Subcutaneous abdominal adipose tissue (tissue), 5 donors: Measurements from ENCODE around the gene CYSTM1.

Experiments
- H3K27ac ChIP-seq: one replicate; pipeline ENCODE4 v1.7.0; 2013; ENCODE audit warnings: low read depth, mild to moderate bottlenecking, inconsistent platforms, low read length, moderate library complexity
- H3K27me3 ChIP-seq, 5 donors: one replicate each; pipeline ENCODE4 v1.7.0; 2013; ENCODE audit warnings: low read length in 5 of 5, inconsistent platforms in 1 of 5; ENCODE audit not compliant: control insufficient read depth in 5 of 5, insufficient read depth in 4 of 5
- H3K36me3 ChIP-seq, 5 donors: one replicate each; pipeline ENCODE4 v1.7.0; 2013; ENCODE audit warnings: low read length in 5 of 5; ENCODE audit not compliant: control insufficient read depth in 5 of 5, insufficient read depth in 5 of 5
- H3K4me1 ChIP-seq, 5 donors: one replicate each; pipeline ENCODE4 v1.7.0; 2013; ENCODE audit warnings: low read length in 5 of 5, mild to moderate bottlenecking in 3 of 5, moderate library complexity in 1 of 5; ENCODE audit not compliant: control insufficient read depth in 5 of 5, insufficient read depth in 5 of 5
- H3K4me3 ChIP-seq, 5 donors: one replicate each; pipeline ENCODE4 v1.7.0; 2013; ENCODE audit warnings: low read length in 5 of 5, low read depth in 1 of 5
- H3K9ac ChIP-seq, 5 donors: one replicate each; pipeline ENCODE4 v1.7.0; 2013; ENCODE audit warnings: low read length in 5 of 5, mild to moderate bottlenecking in 4 of 5, moderate library complexity in 3 of 5
- H3K9me3 ChIP-seq, 5 donors: one replicate each; pipeline ENCODE4 v1.7.0; 2013; ENCODE audit warnings: low read length in 5 of 5; ENCODE audit not compliant: control insufficient read depth in 5 of 5
- donor health status: healthy.
- donor health status: healthy.
- donor health status: healthy.
- donor health status: healthy.
- donor health status: healthy.

The CYSTM1 gene

DNA sequence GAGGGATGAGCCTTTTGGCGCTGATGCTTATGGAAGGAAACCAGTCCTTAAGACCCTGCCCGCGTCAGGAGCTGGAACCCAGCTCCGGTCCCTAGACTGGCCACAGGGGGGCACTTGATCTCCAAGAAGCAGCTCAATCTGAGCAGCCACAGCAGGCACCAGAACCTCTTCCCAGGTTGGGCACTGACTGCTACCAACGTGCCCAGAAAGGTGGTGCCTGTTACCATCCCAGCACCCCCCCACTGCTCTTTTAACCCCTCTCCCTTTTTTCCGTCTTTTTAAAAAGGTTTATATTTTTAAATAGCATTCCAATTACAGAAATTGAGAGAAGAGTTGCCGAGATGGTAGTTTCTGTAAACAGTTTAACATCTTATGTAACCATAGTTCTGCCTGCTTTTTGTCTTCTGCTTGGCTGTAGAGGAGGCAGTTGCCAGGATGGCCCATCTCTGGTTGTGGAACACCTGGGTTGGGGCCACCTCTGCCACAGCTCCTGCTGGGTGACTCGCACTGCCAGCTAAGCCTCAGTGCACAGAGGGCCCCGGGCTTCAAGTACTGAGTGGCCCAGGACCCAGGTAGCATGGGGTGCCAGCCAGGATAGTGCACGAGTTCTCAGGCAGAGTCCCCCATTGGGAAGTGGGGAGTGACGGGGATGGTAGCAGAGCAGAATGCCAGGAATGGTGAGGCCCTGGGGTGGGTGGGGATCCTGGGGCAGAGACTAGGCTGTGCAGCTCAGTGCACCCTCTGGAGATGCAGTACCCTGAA is 65.1 kb downstream of the CYSTM1 start:
- Histone ChIP-seq H3K4me3 (no peak overlapping the region), H3K4me1 (peaks cover 7 to 53% (median 42%) of the 10 kb centered on the region in 5 donors), H3K9me3 (no peaks in the 10 kb centered on the region), H3K27me3 (no peaks in the 10 kb centered on the region), H3K9ac (no peak overlapping the region), H3K36me3 (peaks cover 0 to 11% (median 9%) of the 10 kb centered on the region in 5 donors), H3K27ac (no peak overlapping the region)

DNA sequence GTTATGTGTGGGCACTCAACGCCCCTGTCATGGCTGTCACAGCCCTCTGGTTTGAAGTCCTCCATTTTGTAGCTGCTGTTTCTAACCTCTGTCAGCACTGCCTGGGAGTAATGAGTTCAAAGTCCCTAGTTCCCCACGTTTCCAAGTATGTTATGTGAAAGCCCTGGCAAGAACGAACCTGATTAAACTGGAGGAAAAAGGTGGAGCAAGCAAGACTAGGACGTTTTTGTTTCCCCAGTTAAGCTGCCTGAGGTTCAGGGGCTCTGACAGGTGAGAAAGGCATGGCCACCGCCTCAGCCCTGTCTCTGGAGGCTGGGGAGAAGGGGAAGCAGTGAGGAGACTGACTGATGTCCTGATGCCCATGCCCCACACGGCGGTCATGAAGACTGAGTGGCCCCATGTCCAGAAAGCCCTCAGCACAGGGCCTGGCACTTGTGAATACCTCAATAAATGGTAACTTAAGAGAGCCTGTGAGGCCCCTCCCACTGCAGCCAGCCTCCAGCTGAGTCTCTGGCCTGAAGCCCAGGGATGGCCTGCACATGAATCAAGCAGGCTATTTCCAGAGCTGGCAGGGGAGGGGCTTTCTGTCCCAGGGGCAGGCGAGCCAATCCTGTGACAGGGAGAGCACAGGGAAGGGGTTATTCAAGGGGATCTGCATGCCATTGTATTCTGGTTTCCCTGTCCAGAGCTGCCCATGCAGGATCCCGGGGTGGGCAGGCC is 66.2 kb downstream of the CYSTM1 start:
- Histone ChIP-seq H3K27me3 (no peaks in the 10 kb centered on the region), H3K27ac (peak overlapping the region; percentile 84), H3K4me1 (peaks cover 7 to 61% (median 51%) of the 10 kb centered on the region in 5 donors), H3K36me3 (peaks cover 0 to 17% (median 15%) of the 10 kb centered on the region in 5 donors), H3K9ac (peak overlapping the region in 3 of 5 donors; percentile 30 to 59 (median 50)), H3K4me3 (no peak overlapping the region), H3K9me3 (no peaks in the 10 kb centered on the region)

DNA sequence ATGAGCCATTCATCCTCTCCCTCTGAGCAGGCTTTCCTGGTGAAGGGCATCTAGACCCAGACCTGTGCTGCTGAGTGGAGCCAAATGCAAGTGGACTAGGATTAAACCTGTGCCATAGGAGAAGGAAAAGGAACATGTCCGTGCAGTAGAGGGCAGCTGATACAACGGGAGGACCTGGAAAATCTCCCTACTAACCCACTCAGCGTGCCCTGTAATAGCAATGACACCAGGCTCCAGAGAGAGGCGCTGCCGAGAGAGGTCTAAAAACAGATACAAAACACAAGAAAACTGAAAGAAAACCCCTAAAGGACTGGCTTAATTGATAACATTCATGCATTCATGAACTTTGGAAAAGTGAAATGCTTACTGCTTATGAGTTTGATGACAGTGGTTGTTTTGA is 67.1 kb downstream of the CYSTM1 start:
- Histone ChIP-seq H3K4me3 (no peak overlapping the region), H3K9ac (peak overlapping the region in 3 of 5 donors; percentile 30 to 59 (median 50)), H3K27ac (peak overlapping the region; percentile 84), H3K27me3 (no peaks in the 10 kb centered on the region), H3K4me1 (peaks cover 7 to 61% (median 58%) of the 10 kb centered on the region in 5 donors), H3K36me3 (peaks cover 0 to 19% (median 14%) of the 10 kb centered on the region in 5 donors), H3K9me3 (no peaks in the 10 kb centered on the region)

DNA sequence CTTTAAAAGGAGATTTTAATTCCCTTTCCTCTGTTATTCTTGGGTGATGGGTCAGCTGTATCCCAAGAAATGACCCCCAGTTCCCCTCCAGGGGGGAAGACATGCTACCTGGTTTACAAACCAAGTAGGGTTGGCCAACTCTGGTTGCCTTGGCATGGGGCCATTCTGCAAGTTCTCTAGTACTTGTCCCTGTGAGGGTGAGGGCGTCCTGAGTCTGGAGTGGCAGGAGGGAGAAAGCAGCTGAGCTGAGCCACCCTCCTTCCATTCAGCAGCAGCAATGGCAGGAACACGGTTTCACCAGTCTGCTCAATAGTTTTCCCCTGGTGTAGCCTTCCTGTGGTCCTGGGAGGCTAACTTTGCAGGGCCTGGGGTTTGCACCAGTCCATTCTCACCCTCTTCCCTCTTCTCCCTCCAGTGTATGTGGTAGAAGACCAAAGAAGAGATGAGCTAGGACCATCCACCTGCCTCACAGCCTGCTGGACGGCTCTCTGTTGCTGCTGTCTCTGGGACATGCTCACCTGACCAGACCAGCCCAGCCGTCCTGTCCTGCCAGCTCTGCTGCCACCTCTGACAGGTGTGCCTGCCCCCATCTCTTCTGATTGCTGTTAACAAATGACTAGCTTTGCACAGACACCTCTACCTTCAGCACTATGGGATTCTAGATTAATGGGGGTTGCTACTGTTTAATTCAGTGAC is 68.0 kb downstream of the CYSTM1 start:
- Histone ChIP-seq H3K9ac (no peak overlapping the region), H3K36me3 (peaks cover 0 to 23% (median 14%) of the 10 kb centered on the region in 5 donors), H3K4me1 (peaks cover 7 to 61% (median 58%) of the 10 kb centered on the region in 5 donors), H3K27ac (peak overlapping the region; percentile 84), H3K4me3 (no peak overlapping the region), H3K9me3 (no peaks in the 10 kb centered on the region), H3K27me3 (no peaks in the 10 kb centered on the region)

DNA sequence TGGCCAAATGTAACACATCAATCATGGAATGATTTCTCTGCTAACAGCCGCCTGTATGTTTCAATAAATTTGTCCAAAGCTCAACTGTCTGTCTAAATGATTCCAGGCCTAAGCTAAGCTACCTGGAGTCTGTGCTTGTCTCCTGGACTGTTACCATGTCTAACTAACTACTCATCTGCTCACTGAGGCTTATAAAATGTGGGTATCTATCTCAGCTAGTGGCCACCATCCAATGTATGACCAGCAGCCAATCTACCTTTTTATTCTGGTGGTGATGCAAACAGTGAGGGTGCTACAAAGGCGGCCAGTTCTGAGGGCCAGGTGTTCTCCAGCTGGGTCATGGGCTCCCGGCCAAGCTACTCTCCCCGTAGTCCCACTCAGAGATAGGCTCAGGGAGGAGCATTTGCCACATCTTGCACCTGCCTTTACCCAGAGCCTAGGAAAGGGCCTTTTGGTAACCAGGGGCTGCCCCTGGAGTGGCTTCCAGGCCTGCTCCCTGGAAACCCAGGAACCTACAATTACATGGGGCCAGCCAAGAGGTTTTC is 68.8 kb downstream of the CYSTM1 start:
- Histone ChIP-seq H3K4me3 (no peak overlapping the region), H3K27me3 (no peaks in the 10 kb centered on the region), H3K9ac (no peak overlapping the region), H3K4me1 (peaks cover 7 to 61% (median 59%) of the 10 kb centered on the region in 5 donors), H3K9me3 (no peaks in the 10 kb centered on the region), H3K27ac (no peak overlapping the region), H3K36me3 (peaks cover 0 to 23% (median 14%) of the 10 kb centered on the region in 5 donors)

DNA sequence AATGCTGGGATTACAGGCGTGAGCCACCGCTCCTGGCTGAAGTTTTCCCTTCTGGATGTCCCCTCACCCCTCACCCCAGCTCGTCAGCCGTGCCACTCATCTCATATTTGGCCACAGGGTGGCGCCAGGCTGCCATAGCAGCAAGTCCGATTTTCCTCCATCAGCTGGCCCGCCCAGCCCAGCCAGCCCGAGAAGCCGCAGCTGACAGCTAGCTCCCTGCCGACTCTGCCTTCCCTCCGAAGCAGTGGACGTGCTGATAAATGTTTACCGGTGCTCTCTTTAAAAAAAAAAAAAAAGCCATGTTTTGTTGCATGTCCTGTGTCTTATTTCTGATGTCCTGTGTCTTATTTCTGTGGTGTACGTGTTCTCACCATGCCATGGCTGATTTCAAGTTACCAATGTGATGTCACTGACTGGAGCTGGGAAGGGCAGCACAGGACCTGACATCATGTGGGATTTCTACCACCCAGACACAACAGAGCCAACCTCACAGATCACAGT is 69.6 kb downstream of the CYSTM1 start:
- H3K9ac ChIP-seq: peak overlapping the region in 1 of 5 donors; percentile 18
- H3K36me3 ChIP-seq: peaks cover 0 to 29% (median 18%) of the 10 kb centered on the region in 5 donors
- H3K4me1 ChIP-seq: peaks cover 7 to 61% (median 59%) of the 10 kb centered on the region in 5 donors
- H3K27ac ChIP-seq: no peak overlapping the region
- H3K9me3 ChIP-seq: no peaks in the 10 kb centered on the region
- H3K4me3 ChIP-seq: peak overlapping the region in 1 of 5 donors; percentile 28
- no peaks in the 10 kb centered on the region for H3K27me3 ChIP-seq

DNA sequence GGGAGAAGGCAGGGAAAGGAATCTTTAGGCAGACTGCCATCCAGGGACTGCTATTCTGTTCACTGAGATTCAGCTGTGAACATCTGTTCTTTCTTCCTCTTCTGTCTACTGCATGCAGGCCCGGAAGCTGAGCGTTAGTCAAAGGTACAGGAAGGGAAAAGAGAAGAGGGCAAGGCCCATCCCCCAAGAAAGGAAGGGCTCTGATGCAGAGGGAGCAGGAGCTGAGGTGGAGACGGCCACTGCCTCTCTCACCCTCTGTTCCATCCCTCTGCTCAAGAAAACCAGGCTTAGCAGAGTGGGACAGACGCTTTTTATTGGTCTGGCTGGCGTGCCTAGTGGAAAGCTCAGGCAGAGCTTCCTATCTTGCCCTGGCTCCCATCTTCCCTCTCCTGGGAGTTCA is 70.4 kb downstream of the CYSTM1 start:
- Histone ChIP-seq H3K27ac (no peak overlapping the region), H3K9me3 (no peaks in the 10 kb centered on the region), H3K4me1 (peaks cover 7 to 58% (median 54%) of the 10 kb centered on the region in 5 donors), H3K9ac (no peak overlapping the region), H3K36me3 (peaks cover 0 to 37% (median 24%) of the 10 kb centered on the region in 5 donors), H3K4me3 (no peak overlapping the region), H3K27me3 (no peaks in the 10 kb centered on the region)

DNA sequence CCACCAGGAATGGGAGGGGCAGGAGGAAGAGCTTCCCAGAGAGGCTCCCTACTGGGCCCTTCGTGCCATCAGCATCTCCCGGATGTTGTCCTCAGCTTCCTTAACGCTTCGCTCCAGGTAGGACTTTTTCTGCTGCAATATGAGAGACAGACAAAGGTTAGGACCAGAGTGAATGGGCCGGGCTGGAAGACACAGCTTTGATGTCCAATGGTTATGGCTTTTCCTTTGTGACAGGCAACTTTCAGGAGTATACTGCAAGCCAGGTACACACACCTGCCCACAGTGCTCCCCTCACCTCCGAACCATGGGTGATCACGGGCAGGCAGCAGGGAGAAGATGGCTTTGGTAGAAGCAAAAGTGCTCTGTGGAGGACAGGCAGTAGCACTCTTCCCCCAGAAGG is 70.9 kb downstream of the CYSTM1 start:
- H3K9ac ChIP-seq: peak overlapping the region in 1 of 5 donors; percentile 23

DNA sequence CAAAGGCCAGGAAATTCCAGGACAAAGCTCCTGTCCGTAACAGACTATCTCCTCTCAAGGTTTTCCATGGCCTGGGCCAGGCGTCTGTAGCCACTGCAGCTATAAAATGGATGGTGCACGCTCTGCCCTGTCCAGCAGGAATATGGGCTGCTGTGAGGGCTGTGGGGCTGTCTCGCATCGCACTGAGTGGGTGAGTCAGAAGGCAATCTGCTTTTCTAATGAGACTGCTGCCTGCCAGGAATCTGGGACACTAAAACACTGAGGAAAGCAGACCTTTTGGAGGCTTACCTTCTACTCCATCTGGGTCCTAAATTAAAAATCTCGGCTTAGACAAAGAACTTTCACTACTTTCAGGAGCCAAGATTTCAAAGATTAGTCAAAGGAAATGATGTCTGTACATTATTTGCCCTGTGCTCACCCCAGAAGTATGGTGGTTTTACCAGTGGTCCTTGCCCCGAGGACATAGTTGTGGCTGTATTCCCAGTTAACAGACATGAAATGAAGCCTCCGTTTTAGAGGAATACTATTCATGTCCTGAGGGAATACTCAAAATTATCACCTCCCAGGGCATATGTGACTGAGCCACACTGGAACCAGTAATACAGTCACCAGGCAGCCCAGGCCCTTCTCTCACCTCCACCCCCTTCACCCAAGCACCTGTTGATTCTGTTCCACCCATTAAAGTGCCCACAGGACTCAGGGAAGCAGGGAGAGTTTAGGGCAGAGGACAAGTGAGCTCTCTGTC is 71.6 kb downstream of the CYSTM1 start:
- peak overlapping the region; percentile 25 for H3K27ac ChIP-seq
- peak overlapping the region in 3 of 5 donors; percentile 4 to 49 (median 27) for H3K9ac ChIP-seq
- H3K4me1 ChIP-seq: peaks cover 6 to 52% (median 46%) of the 10 kb centered on the region in 5 donors

More for the DNA sequence above, 70.9 kb downstream of the CYSTM1 start:
- Histone ChIP-seq H3K9me3 (no peaks in the 10 kb centered on the region), H3K4me3 (no peak overlapping the region), H3K36me3 (peaks cover 0 to 40% (median 25%) of the 10 kb centered on the region in 5 donors), H3K4me1 (peaks cover 7 to 55% (median 50%) of the 10 kb centered on the region in 5 donors), H3K27me3 (no peaks in the 10 kb centered on the region), H3K27ac (peak overlapping the region; percentile 25)

More for the DNA sequence above, 71.6 kb downstream of the CYSTM1 start:
- peaks cover 0 to 40% (median 25%) of the 10 kb centered on the region in 5 donors for H3K36me3 ChIP-seq
- no peak overlapping the region for H3K4me3 ChIP-seq
- no peaks in the 10 kb centered on the region for H3K27me3 ChIP-seq
- H3K9me3 ChIP-seq: no peaks in the 10 kb centered on the region
